Measurements from ENCODE around the gene GSS.

GSS gene

GRCh38 chr20:34993941-34994508 lies 38.4 kb upstream of the GSS start:
- DNase-seq, result peak in 1 of 56 donors; percentile 18

- DNase-seq, result no peak
Measured at GRCh38 chr20:34992751-34993417, 37.3 kb upstream of the GSS start.

- DNase-seq, result no peak
Measured at GRCh38 chr20:34990661-34991214, 35.1 kb upstream of the GSS start.

GRCh38 chr20:34990231-34990630 lies 34.6 kb upstream of the GSS start:
- DNase-seq, result no peak

GRCh38 chr20:34989670-34990069 lies 34.1 kb upstream of the GSS start:
- DNase-seq, result no peak

GRCh38 chr20:34989118-34989517 lies 33.5 kb upstream of the GSS start:
- no peak for DNase-seq

- DNase-seq, result peak in 3 of 56 donors; percentile 10 to 25 (median 15)
Measured at GRCh38 chr20:34988191-34988540, 32.6 kb upstream of the GSS start.

- peak in 1 of 56 donors; percentile 35 for DNase-seq
Measured at GRCh38 chr20:34987288-34988190, 31.9 kb upstream of the GSS start.

GRCh38 chr20:34986311-34987287 lies 31.0 kb upstream of the GSS start:
- no peak for DNase-seq

GRCh38 chr20:34985461-34986310 lies 30.1 kb upstream of the GSS start:
- no peak for DNase-seq

- no peak for DNase-seq
Measured at GRCh38 chr20:34984756-34985261, 29.2 kb upstream of the GSS start.

- DNase-seq, result no peak
Measured at GRCh38 chr20:34983995-34984735, 28.6 kb upstream of the GSS start.

- DNase-seq, result no peak
Measured at GRCh38 chr20:34983089-34983820, 27.6 kb upstream of the GSS start.

GRCh38 chr20:34982270-34983088 lies 26.9 kb upstream of the GSS start:
- no peak for DNase-seq

- DNase-seq, result no peak
Measured at GRCh38 chr20:34980543-34981233, 25.1 kb upstream of the GSS start.

GRCh38 chr20:34979366-34980153 lies 24.0 kb upstream of the GSS start:
- no peak for DNase-seq
